GM20431 (cell line): ENCODE results near the gene ANKRD33.

Experiments used
- in situ Hi-C: fragments of 300-500 bp; cut with MseI, MboI; formaldehyde crosslinking; loops from one replicate; pipeline ENCODE4 v1.15.0; 2020; ENCODE audit warnings: low sequenced_read_pairs; ENCODE audit not compliant: unreplicated experiment

ANKRD33 gene

DNA sequence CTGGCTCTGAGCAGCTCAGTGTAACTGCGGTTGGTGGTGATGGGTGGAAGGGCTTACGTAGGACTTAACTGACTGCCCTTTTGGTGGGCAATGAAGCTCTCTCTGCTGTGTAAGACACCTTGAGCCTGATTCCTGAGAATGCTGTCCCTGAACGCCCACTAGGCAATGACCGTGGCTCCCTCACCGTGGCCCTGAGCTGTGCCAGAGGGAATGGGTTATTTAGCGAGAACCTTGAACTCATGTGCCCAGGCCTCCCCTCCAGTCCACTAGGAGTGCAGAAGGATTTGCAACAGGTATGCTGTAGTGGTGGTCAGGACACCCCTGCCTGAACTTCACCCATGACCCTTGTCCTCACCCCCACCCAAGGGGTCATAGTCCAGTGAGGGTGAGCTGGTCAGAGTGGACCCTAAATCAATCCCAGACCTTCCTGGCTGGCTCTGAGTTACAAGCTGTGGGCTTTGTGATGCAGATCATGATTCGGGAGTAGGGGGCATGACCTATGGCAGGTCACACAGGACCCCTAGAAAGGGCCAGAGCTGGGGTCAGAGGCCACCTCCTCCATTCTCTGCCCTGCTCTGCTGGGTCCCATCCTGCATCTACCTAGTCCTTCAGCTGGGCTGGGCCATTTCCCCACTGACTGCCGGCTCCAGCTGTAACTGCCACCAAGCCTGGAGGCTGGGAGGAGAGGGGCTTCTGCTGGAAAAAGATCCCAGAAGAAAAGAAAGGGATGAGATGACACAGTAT is 14.5 kb upstream of the ANKRD33 start:
- in situ Hi-C loops, result no loop called here

DNA sequence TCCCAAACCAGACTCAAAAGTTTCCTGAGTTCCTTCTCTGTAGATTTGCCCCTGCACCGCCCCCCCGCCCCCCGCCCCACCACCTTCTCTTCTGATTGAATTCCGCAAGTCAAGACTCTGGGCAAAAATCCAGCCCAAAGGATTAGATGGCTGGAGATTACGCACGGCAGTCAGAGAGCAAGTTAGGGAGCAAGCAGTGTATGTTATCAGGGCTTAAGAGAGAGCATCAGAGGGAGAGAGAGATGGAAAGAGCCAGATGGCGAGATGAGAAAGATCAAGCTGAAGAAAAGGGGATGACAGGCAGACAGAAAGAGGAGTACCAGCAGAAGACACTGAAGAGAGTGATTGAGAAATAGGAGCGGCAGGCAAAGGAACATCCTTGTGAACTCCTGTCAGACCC is 13.9 kb upstream of the ANKRD33 start:
- in situ Hi-C loops, result no loop called here

DNA sequence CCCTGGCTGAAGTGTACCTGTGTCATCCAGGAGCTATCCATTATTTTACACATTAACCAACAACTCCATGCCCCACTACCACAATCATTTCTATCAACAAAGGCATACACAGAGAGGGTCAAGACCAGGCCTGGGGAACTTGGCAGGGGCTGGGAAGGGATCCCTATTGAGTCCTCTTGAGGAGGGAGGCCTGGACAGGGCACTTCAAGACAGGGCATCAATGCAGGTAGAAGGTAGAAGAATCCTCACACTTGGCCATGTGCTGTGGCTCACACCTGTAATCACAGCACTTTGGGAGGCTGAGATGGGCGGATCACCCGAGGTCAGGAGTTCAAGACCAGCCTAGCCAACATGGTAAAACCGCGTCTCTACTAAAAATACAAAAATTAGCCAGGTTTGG is 13.4 kb upstream of the ANKRD33 start:
- in situ Hi-C loops, result no loop called here

DNA sequence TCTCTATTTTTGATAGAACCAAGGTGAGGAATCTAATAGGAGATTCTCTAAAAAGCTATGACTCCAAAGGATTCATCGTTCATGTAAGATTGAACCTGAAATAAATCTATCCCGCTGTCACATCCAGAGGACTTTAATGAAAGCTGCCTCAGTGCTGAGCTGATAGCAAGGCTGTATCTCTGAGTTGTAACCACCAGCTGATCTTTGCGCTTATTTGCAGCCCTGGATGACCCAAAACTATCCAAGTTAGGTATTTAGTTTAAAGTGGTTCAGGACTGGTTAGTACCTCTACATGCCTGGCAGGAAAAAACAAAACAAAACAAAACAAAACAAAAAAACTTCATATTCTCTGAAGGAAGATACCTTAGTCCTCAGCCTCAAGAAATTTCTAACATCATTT is 8.8 kb upstream of the ANKRD33 start:
- in situ Hi-C loops, result loop anchor here (25.0 kb wide), 1 partner anchor 108 kb away; no protein-coding TSS in a partner anchor

DNA sequence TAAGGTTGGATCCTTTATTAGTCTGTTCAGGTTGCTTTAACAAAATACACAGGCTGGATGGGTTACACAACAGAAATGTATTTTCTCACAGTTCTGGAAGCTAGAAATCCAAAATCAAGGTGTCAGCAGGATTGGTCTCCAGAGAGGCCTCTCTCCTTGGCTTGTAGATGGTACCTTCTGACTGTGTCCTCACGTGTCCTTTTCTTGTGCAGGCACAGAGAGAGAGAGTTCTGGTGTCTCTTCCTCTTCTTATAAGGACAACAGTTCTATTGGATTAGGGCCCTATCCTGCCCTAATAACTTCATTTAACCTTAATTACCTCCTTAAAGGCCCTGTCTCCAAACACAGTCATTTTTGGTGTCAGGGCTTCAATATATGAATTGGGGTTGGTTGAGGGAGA is 4.6 kb upstream of the ANKRD33 start:
- in situ Hi-C loops, result loop anchor here (25.0 kb wide), 1 partner anchor 104 kb away; no protein-coding TSS in a partner anchor

DNA sequence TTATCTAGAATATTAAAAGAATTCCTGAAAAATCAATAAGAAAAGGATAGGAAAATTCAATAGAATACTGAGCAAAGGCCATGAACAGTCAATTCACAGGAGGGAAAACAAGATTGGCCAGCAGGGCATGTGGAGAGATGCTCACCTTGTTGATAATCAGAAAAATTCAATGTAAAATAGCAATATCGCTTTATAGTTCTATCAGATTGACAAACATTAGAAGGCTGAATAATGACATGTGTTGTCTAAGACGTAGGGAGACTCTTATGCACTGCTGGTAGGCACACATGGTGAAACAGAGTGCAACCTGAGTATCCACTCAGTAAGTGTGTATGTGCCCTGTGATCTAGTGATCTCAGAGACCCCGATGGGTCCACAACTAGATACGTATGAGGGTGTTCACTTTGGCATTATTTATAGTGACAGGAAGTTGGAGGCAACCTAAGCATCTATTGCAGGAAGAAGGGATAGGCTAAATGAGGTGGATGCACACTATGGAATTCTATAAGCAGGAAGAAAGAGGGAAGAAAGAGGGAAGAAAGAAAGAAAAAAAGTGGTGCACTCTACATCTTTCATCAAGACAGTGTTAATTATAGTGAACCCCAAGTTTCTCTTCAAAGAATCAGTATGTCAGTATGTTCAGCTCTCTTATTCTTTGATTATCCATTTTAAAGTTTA is 3.8 kb upstream of the ANKRD33 start:
- in situ Hi-C loops, result loop anchor here (25.0 kb wide), 1 partner anchor 103 kb away; no protein-coding TSS in a partner anchor

DNA sequence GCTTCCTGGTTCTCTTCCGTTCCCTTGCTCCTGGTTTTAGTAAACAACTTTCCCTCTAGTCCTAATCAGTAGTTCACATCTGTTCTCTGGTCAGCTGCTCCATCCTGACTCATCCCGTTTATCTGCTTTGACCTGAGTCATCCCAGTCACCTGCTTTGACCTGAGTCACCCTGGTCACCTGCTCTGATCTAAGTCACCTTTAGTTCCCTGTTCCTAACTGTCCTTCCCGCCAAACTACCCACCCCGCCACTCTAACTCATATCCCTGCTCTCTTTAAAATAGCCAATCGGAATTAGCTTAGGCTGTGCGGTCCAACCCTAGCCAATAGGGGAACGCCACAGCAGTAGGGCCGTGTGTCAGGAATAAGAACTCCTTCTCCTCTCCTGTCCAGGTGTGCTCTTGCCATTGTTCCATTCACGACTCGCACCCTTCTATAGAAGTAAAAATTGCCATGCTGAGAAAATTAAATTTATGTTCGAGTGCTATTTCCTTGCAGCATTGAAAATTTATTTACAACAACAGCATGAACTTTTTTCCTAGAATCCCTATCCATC is 3.1 kb upstream of the ANKRD33 start:
- in situ Hi-C loops, result loop anchor here (25.0 kb wide), 1 partner anchor 103 kb away; no protein-coding TSS in a partner anchor

DNA sequence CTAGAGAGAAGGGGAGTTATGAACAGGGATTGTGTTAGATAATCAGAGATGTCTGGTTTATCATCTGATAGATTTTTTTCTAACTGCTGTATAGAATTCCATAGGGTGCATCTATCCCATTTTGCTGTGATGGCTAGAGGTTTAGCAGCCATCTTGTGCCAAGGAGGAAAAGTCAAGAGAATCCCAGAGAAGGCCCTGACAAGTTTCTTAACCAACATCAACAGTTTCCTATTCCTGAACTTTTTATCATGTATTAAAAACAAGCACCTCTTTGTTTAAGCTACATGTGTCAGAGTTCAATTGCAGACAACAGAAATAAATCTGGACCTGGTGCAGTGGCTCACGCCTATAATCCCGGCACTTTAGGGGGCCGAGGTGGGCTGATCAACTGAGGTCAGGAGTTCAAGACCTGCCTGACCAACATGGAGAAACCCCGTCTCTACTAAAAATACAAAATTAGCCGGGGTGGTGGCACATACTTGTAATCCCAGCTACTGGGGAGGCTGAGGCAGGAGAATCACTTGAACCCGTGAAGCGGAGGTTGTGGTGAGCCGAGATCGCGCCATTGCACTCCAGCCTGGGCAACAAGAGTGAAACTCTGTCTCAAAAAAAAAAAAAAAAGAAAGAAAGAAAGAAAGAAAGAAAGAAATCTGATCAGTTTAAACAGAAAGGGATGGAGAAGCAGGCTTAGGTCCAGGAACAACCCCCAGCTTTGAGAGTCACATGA is 2.4 kb upstream of the ANKRD33 start:
- in situ Hi-C loops, result loop anchor here (25.0 kb wide), 1 partner anchor 102 kb away; no protein-coding TSS in a partner anchor

DNA sequence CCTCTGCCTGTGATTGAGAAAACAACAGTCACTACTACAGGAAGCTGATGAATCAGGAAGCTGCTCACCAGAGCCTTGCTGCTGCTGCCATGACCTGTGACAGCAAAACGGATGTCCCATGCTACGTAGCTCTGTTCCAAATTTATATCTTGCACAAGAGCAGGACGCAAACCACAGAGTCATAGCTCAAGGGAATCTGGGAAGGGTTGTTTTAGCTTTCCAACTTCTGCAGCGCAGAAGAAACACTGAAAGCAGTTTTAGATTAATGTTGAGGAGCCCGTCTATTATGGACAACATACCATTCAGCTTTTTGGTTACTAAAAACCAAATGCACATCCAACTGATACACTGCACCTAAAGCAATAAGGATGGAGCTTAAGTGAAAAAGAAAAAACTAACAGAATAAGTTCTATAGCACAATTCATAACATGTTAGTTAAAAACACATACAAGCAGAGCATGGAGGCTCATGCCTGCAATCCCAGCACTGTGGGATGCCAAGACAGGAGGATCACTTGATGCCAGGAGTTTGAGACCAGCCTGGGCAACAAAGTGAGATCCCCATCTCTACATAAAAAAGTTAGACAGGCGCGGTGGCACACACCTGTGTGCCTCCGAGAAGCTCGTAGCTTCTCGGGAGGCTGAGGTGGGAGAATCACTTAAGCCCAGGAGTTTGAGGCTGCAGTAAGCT is 1.7 kb upstream of the ANKRD33 start:
- in situ Hi-C loops, result loop anchor here (25.0 kb wide), 1 partner anchor 101 kb away; no protein-coding TSS in a partner anchor

DNA sequence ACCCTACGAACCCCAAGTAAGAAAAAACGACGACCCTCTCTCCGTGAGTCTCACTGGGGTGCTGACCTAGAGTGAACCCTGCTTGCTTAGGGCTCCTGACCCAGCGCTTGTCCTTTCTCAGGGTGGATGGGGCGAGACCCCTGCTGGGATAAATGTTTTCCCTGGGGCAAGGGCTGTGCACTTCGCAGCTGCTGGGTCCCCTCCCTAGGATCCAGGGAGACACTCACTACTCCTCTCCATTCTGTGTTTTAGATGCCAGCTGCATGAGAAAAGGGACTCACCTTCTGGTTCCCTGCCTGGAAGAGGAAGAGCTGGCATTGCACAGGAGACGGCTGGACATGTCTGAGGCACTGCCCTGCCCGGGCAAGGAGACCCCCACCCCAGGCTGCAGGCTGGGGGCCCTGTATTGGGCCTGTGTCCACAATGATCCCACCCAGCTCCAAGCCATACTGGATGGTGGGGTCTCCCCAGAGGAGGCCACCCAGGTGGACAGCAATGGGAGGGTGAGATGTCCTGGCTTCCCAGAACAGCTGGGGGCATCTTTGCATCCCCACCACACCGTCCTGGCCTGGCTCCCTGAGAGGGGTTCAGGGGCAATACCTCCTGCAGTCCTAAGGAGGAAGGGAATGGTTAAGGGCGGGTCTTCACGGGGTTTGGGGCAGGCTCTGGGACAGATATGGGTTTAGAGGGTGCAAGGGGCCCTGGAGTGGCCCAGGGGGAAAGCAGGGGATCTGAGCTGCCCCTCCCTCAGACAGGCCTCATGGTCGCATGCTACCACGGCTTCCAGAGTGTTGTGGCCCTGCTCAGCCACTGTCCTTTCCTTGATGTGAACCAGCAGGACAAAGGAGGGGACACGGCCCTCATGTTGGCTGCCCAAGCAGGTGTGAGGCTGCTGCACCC is 663 bp downstream of the ANKRD33 start:
- in situ Hi-C loops, result loop anchor here (25.0 kb wide), 1 partner anchor 99 kb away; no protein-coding TSS in a partner anchor

DNA sequence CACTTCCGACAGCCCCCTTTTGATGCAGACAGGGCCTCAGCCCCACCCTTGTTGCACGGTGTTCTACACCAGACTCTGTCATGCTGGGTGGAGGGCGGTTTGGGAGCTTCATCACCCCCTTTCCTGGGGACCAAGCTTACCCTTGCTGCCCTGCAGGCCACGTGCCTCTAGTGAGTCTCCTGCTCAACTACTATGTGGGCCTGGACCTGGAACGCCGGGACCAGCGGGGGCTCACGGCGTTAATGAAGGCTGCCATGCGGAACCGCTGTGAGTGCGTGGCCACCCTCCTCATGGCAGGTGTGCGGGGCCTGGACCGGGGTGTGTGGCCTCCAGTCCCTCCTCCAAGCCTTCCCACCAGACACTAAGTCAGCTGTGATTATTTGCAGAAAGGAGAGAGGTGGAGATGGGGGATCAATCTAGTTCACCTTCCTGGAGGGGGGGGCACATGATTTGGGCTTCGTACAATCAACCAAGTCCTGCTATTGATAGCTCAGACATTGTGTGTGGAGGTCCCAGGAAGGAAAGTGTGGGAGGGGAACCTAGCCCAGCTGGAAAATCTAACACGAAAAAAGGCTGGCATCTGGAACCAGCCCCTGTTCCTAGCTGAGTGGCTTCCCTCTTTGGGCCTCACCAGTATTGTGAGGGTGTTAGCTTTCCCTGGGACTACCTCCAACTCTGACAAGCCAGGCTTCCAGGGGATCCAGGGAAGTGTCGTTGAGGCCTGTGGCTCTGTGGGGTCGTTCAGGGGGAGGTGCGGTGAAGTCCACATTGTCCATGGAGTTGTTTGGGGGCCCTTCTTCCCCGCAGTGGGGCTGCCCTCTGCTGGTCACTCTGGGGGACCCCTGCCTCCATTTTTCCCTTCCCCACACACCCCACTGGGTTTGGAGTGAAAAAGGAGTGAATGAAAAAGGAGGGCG is 1.6 kb downstream of the ANKRD33 start:
- in situ Hi-C loops, result loop anchor here (25.0 kb wide), 1 partner anchor 98 kb away; no protein-coding TSS in a partner anchor

DNA sequence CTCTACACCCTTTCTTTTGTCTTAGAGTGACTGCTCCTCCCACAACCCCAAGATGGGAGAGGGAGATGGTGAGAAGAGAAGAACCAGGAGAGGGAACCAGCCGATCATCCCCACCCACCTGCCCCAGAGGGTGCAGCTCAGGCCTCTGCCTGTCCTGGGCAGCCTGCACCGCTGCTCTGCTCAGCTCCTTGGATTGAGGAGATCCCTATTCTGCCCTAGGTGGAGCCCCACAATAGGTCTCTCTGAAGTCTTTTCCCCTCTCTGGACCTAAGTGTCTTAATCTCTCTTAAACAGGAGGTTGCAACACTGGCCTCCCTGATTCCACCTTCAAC is 2.2 kb downstream of the ANKRD33 start:
- in situ Hi-C loops, result loop anchor here (25.0 kb wide), 1 partner anchor 97 kb away; no protein-coding TSS in a partner anchor

DNA sequence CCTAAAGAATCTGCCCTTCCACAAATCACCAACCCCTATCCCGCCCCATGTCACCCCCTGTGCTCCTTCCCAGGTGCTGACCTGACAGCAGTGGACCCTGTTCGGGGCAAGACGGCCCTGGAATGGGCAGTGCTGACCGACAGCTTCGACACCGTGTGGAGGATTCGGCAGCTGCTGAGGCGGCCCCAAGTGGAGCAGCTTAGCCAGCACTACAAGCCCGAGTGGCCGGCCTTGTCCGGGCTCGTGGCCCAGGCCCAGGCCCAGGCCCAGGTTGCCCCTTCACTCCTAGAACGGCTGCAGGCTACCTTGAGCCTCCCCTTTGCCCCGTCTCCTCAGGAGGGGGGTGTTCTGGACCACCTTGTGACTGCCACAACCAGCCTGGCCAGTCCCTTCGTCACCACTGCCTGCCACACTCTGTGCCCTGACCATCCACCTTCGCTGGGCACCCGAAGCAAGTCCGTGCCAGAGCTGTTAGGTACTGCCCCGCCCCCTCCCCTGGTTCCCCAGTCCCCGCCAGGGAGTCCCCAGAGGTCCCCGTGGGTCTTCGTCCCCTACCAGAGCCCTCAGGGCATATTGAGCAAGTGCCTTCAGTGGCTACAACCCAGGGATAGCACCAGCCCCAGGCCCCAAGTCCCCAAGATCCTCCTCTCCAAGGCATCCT is 2.7 kb downstream of the ANKRD33 start:
- in situ Hi-C loops, result loop anchor here (25.0 kb wide), 1 partner anchor 97 kb away; no protein-coding TSS in a partner anchor

DNA sequence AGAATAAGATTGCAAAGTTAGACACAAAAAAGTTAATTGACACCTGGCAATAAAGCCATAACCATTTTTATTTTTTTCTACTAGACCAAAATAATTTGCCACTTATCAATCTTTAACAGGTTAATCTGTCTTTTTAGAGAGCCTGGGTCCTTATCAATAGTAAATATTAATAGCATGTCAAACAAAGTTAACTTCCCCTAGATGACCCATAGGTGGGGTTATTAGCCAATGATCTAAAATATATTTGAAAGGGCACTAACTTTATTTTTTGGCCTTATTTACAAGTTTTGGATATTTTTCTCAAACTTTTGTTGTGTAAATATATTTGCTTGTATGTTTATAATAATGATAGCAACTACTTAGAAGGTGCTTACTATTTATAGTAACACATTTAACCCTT is 3.9 kb downstream of the ANKRD33 start:
- in situ Hi-C loops, result loop anchor here (25.0 kb wide), 1 partner anchor 95 kb away; no protein-coding TSS in a partner anchor

DNA sequence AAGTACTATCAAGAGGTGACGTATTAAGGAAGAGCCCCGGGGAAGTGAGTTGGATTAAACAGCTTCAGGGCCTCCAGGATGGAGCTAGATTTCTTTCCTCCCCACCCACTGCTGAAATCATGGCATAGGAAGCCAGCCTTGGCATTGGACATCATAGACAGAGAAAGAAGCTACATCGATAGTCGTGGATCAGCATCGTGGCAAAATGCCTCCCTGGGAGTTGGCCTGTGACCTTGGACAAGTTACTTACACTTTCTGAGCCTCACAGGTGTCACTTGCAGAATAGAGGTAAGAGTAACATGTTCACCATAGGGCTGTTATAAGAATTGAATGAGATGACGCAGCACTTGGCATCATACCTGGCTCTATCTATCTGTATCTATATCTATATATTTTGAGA is 5.9 kb downstream of the ANKRD33 start:
- in situ Hi-C loops, result loop anchor here (25.0 kb wide), 1 partner anchor 94 kb away; no protein-coding TSS in a partner anchor

DNA sequence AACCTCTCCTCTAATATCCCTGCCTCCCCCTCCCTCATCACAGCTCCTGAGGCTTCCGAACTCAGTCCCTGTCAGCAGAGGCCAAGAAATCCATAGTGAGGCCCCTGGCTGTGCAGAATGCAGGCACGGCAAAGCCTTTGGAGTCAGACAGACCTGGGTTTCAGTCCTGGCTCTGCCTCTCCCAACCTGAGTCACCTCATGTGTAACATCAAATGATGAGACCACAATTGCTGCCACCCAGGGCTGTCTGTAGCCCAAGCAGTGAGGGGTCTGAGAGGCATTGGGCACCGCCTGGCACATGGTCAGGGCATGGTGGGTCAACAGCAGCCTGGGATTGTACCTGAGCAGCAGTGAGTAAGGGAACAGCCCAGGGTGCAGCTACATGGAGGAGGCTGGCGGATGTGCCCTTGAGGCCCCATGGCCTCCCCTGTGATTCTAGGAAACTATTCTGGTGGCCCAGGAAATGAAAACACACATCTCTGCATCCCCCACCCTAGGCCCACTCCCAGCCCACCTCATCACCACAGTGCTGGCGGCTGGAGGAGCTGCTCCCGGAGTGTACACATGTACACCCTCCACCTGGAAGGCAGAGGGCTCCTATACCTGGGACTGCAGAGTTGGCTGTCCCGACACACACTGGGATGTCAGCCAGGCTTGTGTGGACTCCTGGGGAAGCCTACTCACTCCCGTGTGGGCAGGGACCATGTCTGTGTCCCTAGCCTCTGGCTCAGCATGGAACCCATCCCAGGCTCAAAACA is 7.7 kb downstream of the ANKRD33 start:
- in situ Hi-C loops, result loop anchor here (25.0 kb wide), 1 partner anchor 92 kb away; no protein-coding TSS in a partner anchor
